Dermis microvascular lymphatic vessel endothelial cell (primary cell): ENCODE measurements around the gene RGS7. TPM values are rescaled to one million over a fixed set of nuclear protein-coding genes. Genes with fewer than 3 reads are reported as not detected.
"Not testable (repeated sequence)": the region's sequence is repeated elsewhere in the genome, so short reads cannot be mapped to it uniquely, and the experiment has no call there.

Experiments
- DNase-seq, 2 donors: peaks; one replicate each; pipeline versions ENCODE4 v3.0.0 to v3.0.0-alpha.2; 2010; ENCODE audit warnings: low read depth in 2 of 2
- total RNA-seq: library from RNA; depleted of rRNA; stranded (reverse); fragments of >200 nt; gene quantifications from 2 replicates; pipeline ENCODE4 v1.2.1, GENCODE V29; 2014

RGS7 gene
- total RNA-seq, 1 donor from 2014 or later, result under 0.01 TPM

- not testable (repeated sequence) for DNase-seq
These were observed 268.9 kb downstream of the RGS7 start for GRCh38 chr1:241088075-241088474.

DNA sequence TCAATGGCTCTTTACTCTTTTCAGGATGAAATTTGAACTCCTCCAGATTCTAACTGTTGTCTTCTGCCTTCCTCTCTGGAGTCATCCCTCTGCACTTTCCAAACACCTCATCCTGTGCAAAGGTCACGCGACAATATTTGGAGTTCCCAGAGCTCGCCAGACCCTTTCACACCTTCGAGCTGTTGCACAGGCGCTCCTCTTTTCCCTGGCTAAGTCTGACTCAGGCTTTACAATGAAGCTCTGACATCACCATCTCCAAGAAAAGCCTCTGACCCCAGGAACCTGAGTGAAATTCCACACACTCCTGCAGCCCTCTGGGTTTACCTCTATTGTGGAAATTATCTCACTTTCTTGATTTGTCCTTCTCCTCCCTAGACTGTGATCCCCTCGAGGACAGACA lies 270.3 kb downstream of the RGS7 start:
- DNase-seq, result no peak

- no peak for DNase-seq
These were observed 273.7 kb downstream of the RGS7 start for GRCh38 chr1:241083285-241083684.

DNA sequence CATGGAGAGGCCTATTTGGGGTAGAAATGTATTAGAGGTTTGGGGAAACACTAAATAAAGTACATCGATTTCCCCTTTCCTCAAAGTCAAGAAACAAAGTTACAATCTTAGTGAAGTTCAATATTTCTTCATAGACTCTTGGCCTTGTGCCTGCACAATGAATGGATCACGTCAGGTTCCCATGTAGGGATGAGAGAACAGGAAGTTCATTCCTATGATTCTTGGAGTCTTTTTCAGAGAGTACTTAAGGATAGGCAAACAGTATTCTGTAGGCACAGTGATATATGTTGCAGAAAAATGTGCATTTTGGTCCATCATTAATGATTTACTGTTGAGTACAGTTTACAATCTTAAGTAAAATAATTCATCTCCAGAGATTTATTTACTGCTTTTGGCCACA lies 275.5 kb downstream of the RGS7 start:
- no peak for DNase-seq

DNA sequence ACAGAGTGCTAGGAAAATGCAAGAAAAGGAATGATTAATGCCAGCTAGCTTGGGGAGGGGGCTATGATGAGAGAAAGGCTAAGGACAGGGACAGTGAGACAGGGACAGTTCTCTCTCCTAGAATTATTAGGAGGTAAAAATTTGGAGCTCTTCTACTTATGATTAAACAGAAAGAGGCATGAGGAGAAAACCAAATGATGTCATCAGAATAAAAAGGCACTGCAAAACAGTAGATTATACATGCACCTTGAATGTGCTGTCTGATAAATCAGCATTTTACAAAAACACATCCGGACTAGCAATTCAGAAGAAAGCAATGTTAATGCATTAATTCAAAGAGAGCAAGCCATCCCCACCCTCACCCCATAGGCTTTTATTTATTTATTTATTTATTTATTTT lies 277.5 kb downstream of the RGS7 start:
- DNase-seq, result no peak

- DNase-seq, result no peak
These were observed 278.0 kb downstream of the RGS7 start for GRCh38 chr1:241079047-241079446.

GRCh38 chr1:241077386-241078147 lies 279.4 kb downstream of the RGS7 start:
- DNase-seq, result no peak

DNA sequence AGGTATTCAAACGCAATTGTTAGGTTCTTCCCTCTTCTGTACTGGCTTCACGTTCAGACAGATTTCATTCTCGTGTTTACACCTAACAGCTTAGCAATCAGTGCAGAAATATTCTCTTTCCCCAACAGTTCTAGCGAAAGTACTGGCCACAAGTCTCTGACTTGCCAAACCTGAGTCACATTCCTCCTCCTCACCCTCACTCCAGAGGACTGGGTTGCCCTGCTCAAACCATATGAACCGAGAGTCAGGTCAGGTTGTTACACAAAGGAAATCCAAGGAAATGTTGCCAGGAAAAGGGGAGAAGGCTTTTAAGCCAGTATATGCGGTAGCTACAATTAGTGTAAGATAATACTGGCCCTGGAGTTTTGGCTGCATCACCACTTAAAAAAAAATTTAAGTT lies 282.5 kb downstream of the RGS7 start:
- DNase-seq, result no peak

DNA sequence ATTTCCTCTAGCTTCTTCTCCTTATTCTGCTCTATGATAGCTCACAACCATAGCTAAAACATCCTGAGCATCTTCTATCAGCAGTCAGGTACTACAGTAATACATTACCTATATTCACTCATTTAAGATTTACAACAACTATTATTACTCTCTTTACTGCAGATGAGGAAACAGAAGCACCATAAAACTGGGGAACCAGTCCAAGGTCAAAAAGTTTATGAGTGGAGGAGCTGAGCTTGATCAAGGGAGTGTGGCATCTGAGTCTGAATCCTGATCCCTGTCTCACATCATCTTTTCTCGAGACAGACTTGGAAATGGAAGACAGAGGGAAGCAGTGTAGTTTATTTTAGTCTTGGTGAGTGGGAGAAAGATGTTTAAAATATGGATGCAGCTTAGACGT lies 288.6 kb downstream of the RGS7 start:
- no peak for DNase-seq

DNA sequence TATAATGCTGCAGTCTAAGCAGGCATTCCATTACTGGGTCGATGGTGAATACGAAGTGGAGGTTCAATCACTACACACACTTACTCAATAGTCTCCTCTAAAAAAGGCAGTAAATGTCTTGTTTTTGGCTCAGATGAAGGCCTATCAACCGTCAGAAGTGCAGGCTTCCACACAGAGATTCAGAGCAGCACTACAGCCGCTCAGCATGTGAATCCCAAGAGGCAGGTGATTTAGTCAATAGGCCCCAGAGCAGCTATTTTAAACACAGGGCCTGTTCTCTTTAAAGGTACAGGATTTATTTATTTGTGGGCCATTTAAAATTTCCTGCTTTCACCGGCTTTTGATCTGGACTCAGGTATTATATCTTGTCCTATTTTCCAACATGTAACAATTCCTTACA lies 293.7 kb downstream of the RGS7 start:
- no peak for DNase-seq

DNA sequence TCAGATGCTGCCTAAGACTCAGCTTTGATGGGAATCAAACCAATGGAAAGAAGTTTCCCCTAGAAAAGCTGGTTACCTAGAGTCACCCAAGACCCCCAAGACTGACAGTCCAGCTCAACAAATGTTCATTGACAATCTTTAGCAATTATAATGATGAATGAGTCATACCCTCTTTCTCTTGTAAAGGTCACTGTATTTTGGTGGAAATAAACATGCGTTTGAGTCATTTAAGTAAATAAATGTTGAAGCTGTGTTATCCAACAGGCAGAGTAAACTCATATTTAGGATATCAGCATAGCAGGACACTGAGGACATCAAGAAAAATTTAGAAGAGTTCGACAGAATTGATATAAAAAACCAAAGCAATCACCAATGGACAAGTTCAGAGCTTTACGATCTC lies 295.9 kb downstream of the RGS7 start:
- no peak for DNase-seq

DNA sequence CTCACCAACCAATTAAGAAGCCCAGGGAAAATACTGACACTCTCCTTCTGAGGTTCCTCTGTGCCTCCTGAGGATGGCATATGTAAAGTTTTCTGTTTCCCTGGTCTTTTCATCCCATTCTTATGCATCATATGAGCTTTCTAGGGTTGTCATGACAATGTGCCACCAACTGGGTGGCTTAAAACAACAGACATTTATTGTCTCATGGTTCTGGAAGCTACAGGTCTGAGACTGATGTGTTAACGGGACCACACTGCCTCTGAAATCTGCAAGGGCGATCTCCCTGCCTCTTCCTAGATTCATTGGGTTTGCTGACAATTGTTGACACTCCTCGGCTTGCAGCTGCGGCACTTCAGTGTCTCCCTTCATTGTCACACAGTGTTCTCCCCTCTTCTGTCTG lies 308.4 kb downstream of the RGS7 start:
- no peak for DNase-seq

GRCh38 chr1:241045659-241046058 lies 311.3 kb downstream of the RGS7 start:
- no peak for DNase-seq

GRCh38 chr1:241034203-241034936 lies 322.6 kb downstream of the RGS7 start:
- DNase-seq, result no peak

DNA sequence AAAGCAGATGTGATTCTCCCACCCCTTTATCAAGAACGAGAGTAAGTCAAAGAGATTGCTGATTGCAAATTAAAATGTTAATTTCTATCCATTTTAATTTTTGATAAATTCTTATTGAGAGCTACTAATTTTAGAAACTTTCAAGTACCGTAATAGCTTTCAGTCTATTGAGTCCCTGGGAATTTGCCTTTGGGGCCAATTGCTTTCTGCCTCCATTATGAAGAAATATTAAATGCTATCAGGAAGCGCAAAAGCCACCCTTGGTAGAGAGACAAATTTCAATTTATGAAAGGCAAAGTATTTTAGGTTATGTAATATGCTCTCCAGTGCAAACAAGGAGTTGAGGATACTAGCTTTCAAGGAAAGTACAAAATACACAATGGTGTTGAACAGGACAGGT lies 332.2 kb downstream of the RGS7 start:
- DNase-seq, result no peak

DNA sequence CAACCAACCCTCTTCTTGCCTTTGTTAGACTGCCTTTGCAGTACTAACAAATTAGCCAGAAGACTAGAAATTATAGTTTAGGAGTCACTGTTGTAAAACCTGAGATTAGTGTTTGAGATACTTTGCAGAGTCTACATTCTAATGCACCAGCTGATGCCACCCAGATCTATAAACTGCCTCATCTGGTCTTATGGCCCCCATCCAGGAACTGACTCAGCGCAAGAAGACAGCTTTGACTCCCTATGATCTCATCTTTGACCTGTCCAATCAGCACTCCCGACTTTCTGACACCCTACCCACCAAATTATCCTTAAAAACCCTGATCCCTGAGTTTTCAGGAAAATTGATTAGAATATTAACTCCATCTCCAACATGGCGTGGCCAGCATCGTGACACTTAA lies 334.6 kb downstream of the RGS7 start:
- DNase-seq, result no peak

DNA sequence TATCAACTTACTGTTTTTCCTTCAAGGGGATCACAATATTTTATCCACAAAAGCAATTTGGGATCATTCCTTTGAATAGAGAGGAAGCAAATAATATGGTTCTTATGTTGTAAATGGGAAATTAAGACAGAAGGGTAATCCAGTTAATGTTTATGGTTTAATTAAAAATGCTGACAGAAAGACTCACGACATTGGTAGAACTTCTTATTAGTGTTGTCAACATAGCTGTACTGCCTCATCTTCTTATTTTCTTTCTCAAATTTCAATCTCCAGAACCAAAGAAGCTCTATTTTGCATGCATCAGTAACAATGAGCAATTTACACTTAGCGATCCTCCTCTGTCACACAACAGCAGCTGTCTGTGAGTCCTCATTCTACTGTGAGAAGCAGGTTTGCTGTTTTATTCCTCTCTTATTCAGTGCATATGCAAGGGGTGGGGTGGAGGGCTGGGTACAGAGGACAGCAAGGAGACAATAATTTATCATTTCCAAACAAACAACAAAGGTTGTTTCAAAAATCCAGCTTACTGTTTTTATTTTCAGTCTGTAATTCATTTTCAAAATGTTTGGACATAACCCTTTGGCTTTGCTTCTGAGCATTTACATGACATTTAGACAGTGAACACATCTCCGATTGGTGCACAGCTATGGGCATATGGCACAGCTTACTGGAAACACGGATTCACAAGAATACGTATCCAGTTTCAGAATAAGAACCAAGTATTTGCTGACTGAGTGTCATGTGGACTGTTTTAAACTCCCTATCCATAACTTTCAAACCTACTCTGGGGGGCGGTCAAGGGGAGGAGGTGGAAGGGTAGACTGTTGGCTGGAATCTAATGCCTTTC lies 335.9 kb downstream of the RGS7 start:
- DNase-seq, result no peak

- DNase-seq, result no peak
These were observed 344.2 kb downstream of the RGS7 start for GRCh38 chr1:241012708-241013340.

DNA sequence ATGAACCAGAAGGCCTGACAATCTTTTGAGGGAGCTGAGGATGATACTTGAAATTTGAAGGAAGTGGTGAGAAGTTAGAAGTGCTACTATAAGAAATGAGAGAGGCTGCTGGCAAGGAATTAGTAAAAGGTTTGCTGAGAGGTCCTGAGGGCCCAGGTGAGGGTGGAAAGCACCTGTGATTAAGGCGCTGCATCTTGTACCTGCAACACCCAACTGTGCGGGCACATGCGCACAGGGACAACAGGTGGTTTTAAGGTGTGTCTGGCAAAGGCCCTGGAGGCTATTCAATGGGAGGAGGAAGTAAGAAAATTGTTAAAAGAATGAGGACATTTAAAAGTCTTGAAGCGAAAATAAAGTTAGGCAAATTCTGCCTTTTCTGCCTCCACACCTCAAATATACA lies 349.3 kb downstream of the RGS7 start:
- DNase-seq, result no peak

DNA sequence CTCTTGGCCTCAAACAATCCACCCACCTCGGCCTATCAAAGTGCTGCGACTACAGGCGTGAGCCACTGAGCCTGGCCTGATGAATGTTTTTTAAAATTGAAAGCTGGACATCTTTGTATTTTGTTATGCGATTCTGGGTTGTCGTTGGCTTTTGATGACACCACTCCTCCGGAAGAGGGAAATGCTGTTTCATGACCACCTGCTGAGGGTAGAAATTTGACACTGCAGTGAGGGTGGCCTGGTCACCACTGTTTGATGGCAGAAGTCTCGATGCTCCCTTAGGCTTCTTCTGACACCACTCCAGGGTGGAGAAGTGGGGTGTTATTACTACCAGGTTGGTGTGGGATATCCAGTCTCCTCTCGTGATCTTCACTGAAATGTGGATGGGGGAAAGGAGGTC lies 357.2 kb downstream of the RGS7 start:
- no peak for DNase-seq

GRCh38 chr1:240998441-240999015 lies 358.5 kb downstream of the RGS7 start:
- no peak for DNase-seq
